OCI-LY7 (cell line): Measurements from ENCODE around the gene APBA1. TPM values are rescaled to one million over a fixed set of nuclear protein-coding genes. Genes with fewer than 3 reads are reported as not detected.

Experiments
- BruUV-seq: library from RNA; stranded (reverse); fragments of 400-500 nt; replicated peaks from 2 replicates; lab custom pipeline; 2021; lab: Mats Ljungman, UMichigan
- CTCF ChIA-PET: fragments of 300-600 bp; sonication (Branson Sonifier 250); formaldehyde crosslinking; loops from one replicate; lab custom pipeline; 2022; ENCODE audit warnings: antibody characterized with exemption; ENCODE audit not compliant: unreplicated experiment; lab: Charles Lee
- POLR2A ChIA-PET: fragments of 300-600 bp; sonication (Branson Sonifier 250); formaldehyde crosslinking; loops from one replicate; lab custom pipeline; 2022; ENCODE audit warnings: antibody characterized with exemption; lab: Charles Lee
- DNase-seq: peaks from one replicate; pipeline ENCODE4 v3.0.0-alpha.2; 2015; ENCODE audit warnings: low spot score
- H2AFZ ChIP-seq: fragments of 200-600 bp; sonication (generic), shearing (Covaris generic); 2 replicates; pipeline ENCODE4 v1.6.1; 2014; ENCODE audit warnings: mild to moderate bottlenecking, antibody characterized with exemption, low read length, moderate library complexity
- H3K27ac ChIP-seq: fragments of 200-600 bp; sonication (generic); 2 replicates; pipeline ENCODE4 v1.5.1; 2014; ENCODE audit warnings: mixed run types, low read depth, mild to moderate bottlenecking, moderate library complexity, low read length, inconsistent platforms; ENCODE audit not compliant: poor library complexity, severe bottlenecking
- H3K36me3 ChIP-seq: fragments of 200-600 bp; sonication (generic); 2 replicates; pipeline ENCODE4 v1.6.1; 2014; ENCODE audit warnings: mild to moderate bottlenecking, antibody characterized with exemption, low read length, moderate library complexity, mixed read lengths; ENCODE audit not compliant: insufficient read depth
- H3K4me1 ChIP-seq: fragments of 200-600 bp; sonication (generic); 2 replicates; pipeline ENCODE4 v1.5.1; 2014; ENCODE audit warnings: mild to moderate bottlenecking, low read length; ENCODE audit not compliant: insufficient read depth, poor library complexity, severe bottlenecking
- H3K4me2 ChIP-seq: fragments of 200-600 bp; sonication (generic); 2 replicates; pipeline ENCODE4 v1.6.1; 2014; ENCODE audit warnings: mild to moderate bottlenecking, low read length
- H3K4me3 ChIP-seq: fragments of 200-600 bp; sonication (generic); 2 replicates; pipeline ENCODE4 v1.5.1; 2014; ENCODE audit warnings: mild to moderate bottlenecking, low read depth, low read length; ENCODE audit not compliant: poor library complexity, severe bottlenecking
- H3K79me2 ChIP-seq: fragments of 200-600 bp; sonication (generic); 2 replicates; pipeline ENCODE4 v1.6.1; 2016; ENCODE audit warnings: low read depth, mild to moderate bottlenecking, low read length, moderate library complexity, mixed read lengths; ENCODE audit not compliant: insufficient read depth
- H3K9me2 ChIP-seq: fragments of 200-600 bp; sonication (generic); 2 replicates; pipeline ENCODE4 v1.6.1; 2016; ENCODE audit warnings: mild to moderate bottlenecking, low read length, mixed read lengths; ENCODE audit not compliant: insufficient read depth
- H3K9me3 ChIP-seq: fragments of 200-600 bp; sonication (generic); 2 replicates; pipeline ENCODE4 v1.6.1; 2014; ENCODE audit warnings: mild to moderate bottlenecking, mixed run types, low read length, mixed read lengths
- H4K20me1 ChIP-seq: fragments of 200-600 bp; sonication (generic); 2 replicates; pipeline ENCODE4 v1.6.1; 2014; ENCODE audit warnings: mild to moderate bottlenecking, antibody characterized with exemption, low read length, moderate library complexity, mixed read lengths; ENCODE audit not compliant: insufficient read depth
- CTCF ChIP-seq: fragments of 200-600 bp; sonication (generic); conservative IDR thresholded peaks from 2 replicates; pipeline ENCODE4 v1.5.1; 2014; ENCODE audit warnings: mild to moderate bottlenecking, antibody characterized with exemption, low read length, moderate library complexity, mixed read lengths
- EZH2phosphoT487 ChIP-seq: fragments of 200-600 bp; sonication (generic); IDR thresholded peaks from 2 replicates; pipeline ENCODE4 v1.6.1; 2018; ENCODE audit warnings: low read depth, borderline replicate concordance, mild to moderate bottlenecking, mixed run types, antibody characterized with exemption, low read length, moderate library complexity, mixed read lengths
- intact Hi-C: fragments of 100-400 bp; cut with micrococcal nuclease; formaldehyde crosslinking; loops from one replicate; pipeline ENCODE4 v1.10.0; 2022; ENCODE audit not compliant: unreplicated experiment
- total RNA-seq, 2 experiments: library from RNA; depleted of rRNA in 1 of 2; stranded (reverse); fragments of >200 nt in 1 of 2; shearing (Covaris generic) in 1 of 2; gene quantifications; 2 replicates each; pipeline ENCODE4 v1.2.3, GENCODE V29; 2014 to 2022

Gene APBA1
- total RNA-seq, 2 experiments from 2014 or later: not detected

GRCh38 chr9:69632768-69633167 is 39.4 kb downstream of the APBA1 start:
- no peaks in the 10 kb centered on the region for H3K4me1 ChIP-seq
- no peaks in the 10 kb centered on the region for H4K20me1 ChIP-seq
- ChIA-PET CTCF (no interaction called here), POLR2A (no interaction called here)
- TF ChIP-seq CTCF: no peak
- TF ChIP-seq EZH2phosphoT487: no peak
- intact Hi-C loops: no loop called here
- no peak overlapping the region for H3K4me3 ChIP-seq
- H3K9me2 ChIP-seq: no peaks in the 10 kb centered on the region
- no peak for DNase-seq
- H3K79me2 ChIP-seq: no peaks in the 10 kb centered on the region
- BruUV-seq: no TSS peak
- H3K4me2 ChIP-seq: no peak overlapping the region
- no peak overlapping the region for H3K27ac ChIP-seq
- no peaks in the 10 kb centered on the region for H3K9me3 ChIP-seq
- no peak overlapping the region for H2AFZ ChIP-seq
- no peaks in the 10 kb centered on the region for H3K36me3 ChIP-seq

- no peak for DNase-seq
- no peaks in the 10 kb centered on the region for H4K20me1 ChIP-seq
- TF ChIP-seq EZH2phosphoT487: no peak
- no peak for TF ChIP-seq CTCF
- H3K27ac ChIP-seq: no peak overlapping the region
- no peaks in the 10 kb centered on the region for H3K4me1 ChIP-seq
- intact Hi-C loops: no loop called here
- H2AFZ ChIP-seq: no peak overlapping the region
- H3K4me3 ChIP-seq: no peak overlapping the region
- H3K36me3 ChIP-seq: no peaks in the 10 kb centered on the region
- no TSS peak for BruUV-seq
- ChIA-PET CTCF (no interaction called here), POLR2A (no interaction called here)
- H3K4me2 ChIP-seq: no peak overlapping the region
- H3K79me2 ChIP-seq: no peaks in the 10 kb centered on the region
- H3K9me2 ChIP-seq: no peaks in the 10 kb centered on the region
- H3K9me3 ChIP-seq: no peaks in the 10 kb centered on the region
Observed at GRCh38 chr9:69627281-69627680, 44.9 kb downstream of the APBA1 start.

- no peaks in the 10 kb centered on the region for H3K9me3 ChIP-seq
- no peaks in the 10 kb centered on the region for H4K20me1 ChIP-seq
- ChIA-PET POLR2A (no interaction called here), CTCF (no interaction called here)
- H3K36me3 ChIP-seq: no peaks in the 10 kb centered on the region
- no peak for DNase-seq
- H3K4me1 ChIP-seq: no peaks in the 10 kb centered on the region
- no peaks in the 10 kb centered on the region for H3K79me2 ChIP-seq
- H3K4me2 ChIP-seq: no peak overlapping the region
- H2AFZ ChIP-seq: no peak overlapping the region
- no peak for TF ChIP-seq EZH2phosphoT487
- no peak for TF ChIP-seq CTCF
- H3K4me3 ChIP-seq: no peak overlapping the region
- H3K27ac ChIP-seq: no peak overlapping the region
- no TSS peak for BruUV-seq
- intact Hi-C loops: no loop called here
- H3K9me2 ChIP-seq: no peaks in the 10 kb centered on the region
Observed at GRCh38 chr9:69623276-69623675, 48.9 kb downstream of the APBA1 start.
